GM18507 (cell line): ENCODE results near the gene ACAP3.

Experiments used
- DNase-seq: peaks from one replicate; pipeline ENCODE4 v3.0.0; 2011; ENCODE audit warnings: low read depth; ENCODE audit not compliant: insufficient read length; ENCODE audit errors: extremely low spot score
- FAIRE-seq: peaks from 2 replicates; lab custom pipeline; 2011; peaks lifted over from hg19 to GRCh38; lab: Jason Lieb, UNC

The ACAP3 gene

DNA sequence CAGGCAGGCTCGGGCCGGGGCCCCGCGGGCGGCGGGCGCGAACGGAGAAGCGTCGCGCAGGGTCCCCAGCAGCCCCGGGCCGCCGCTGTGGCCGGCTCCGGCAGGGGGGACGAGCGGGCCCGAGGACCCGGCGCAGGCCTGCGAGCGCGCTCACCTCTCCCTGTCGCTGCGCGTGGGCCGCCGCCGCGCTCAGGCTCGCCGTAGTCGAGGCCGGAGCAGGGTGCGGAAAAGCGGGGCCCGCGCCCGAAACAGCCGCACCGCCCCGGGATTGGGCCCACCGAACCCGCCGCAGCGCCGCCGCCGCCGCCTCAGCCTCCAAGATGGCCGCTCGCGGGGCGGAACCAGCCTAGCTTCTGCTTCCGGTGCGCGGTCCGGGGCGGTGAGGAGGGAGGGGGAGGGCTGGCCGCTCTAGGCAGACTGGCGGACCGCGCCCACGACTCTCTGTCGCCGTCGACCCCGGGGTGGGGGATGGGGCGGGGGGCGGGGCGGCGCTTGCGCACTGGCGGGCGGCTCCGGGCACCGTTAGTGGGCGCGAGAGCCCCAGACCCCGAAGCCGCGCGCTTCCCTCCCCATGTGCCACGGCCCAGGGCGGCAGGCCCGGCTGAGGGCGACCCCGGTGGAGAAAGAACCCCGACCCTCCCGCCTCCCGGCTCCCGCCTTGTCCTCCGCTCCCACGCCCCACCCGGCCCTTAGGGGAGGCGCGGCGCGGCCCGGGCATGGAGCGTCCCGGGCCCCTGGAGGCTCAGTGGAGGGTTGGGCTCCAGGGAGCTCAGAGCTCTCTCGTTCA lies 34.0 kb downstream of the ACAP3 start, which contains the start of gene UBE2J2:
Gene UBE2J2 (minus strand): TSS at position 343 of the 787 bp plus-strand sequence. CDS start 5,862 bp downstream, outside the sequence.
- FAIRE-seq = peak; percentile 88
- peak; percentile 98 for DNase-seq

GRCh38 chr1:1273209-1273511 lies 34.6 kb downstream of the ACAP3 start:
- no peak for DNase-seq
- no peak for FAIRE-seq

DNA sequence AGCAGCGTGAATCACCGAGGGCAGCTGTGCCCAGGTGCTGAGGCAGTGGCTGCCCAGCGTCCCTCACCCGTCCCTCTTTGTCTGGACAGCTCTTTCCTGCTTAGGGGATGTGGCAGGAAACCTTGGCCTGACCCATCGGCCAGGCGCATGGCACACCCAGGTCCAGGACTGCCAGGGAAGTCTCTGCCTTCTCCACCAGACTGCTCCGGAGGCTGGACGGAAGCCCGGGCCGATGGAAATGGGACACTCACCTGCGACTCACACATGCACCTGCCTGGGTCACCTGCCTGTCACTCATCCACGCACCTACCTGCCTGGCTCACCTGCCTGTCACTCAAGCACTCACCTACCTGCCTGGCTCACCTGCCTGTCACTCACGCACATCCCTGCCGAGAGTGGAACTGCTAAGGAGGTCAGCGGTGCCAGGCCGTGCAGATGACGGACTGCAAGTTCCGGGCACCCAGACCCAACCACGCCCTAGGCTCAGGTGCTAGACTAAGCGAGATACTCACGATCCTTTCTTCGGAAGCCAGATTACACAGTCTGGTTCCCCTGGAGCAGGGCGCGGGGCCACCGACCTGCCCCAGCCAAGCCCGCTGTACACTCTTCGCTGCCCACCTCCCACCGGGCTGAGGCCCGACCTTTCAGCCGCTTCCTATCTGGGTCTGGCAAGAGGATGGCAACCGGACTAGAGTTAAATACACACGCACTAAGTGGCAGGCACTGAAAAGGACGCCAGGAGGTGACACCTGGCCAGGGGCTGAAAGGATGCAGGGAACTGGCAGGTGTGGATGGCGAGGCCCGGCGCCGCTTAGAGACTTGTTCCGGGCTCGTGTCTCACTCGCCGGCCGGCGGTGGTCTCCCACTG lies 35.2 kb downstream of the ACAP3 start:
- DNase-seq (no peak), FAIRE-seq (no peak)

GRCh38 chr1:1270813-1271212 lies 36.9 kb downstream of the ACAP3 start:
- no peak for DNase-seq
- FAIRE-seq = no peak

GRCh38 chr1:1268284-1268682 lies 39.4 kb downstream of the ACAP3 start:
- FAIRE-seq (no peak), DNase-seq (no peak)

- FAIRE-seq (no peak), DNase-seq (no peak)
Measured at GRCh38 chr1:1267488-1268283, 40.0 kb downstream of the ACAP3 start.

DNA sequence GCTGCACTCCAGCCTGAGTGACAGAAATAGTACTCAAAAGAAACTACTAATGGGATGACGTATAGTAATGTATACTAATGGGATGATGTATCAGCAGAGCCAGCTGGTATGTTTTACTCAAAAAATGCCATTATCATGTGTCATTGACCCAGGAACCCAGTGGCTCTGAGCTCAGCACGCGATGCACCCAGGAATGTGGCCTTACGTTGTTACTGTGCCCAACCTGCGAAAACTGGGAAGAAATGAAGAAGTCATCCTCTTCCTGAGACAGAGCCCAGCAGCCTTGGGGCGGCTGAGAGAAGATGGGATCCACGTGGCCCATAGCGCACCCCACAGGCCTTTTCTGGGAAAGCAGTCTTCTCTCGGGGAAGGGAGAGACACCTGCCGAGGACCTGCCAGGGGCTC lies 42.9 kb downstream of the ACAP3 start:
- DNase-seq (no peak), FAIRE-seq (no peak)

DNA sequence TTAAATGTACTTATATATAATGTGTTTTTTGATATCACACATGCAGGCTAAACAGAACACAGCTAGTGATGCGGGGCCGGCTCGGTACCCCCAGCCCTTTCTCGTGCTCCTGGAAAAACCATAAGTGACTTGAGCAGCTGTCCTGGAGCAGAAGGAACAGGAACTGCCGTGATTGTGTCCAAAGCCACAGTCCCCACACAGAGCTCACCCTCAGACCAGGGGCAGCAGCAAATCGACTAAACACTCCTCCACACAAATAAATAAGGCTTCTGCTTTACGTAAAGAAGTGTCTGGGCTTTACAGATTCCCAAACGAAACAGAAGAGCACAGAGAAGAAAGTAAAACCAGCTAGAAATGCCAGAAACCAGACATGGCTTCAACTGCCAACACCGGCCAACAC lies 43.7 kb downstream of the ACAP3 start:
- FAIRE-seq (no peak), DNase-seq (no peak)

DNA sequence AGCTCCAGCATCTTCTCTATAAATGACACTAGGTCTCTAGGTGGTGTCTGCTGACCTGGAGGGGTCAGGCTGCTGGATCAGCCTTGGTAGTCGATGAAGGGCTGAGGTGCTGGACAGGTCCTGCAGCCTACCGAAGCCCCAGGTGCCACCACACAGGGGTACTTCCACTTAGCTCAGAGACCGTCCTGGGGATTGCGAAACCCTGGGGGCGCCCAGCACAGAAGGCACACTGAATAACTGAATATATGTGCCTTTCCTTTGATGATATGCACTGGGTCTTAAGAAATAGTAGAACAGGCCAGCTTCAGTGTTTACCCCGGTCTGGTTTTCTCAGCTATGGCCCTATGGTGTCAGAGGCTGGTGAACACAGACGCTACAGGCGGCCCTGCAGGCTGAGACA lies 45.0 kb downstream of the ACAP3 start:
- FAIRE-seq = no peak
- DNase-seq = no peak

DNA sequence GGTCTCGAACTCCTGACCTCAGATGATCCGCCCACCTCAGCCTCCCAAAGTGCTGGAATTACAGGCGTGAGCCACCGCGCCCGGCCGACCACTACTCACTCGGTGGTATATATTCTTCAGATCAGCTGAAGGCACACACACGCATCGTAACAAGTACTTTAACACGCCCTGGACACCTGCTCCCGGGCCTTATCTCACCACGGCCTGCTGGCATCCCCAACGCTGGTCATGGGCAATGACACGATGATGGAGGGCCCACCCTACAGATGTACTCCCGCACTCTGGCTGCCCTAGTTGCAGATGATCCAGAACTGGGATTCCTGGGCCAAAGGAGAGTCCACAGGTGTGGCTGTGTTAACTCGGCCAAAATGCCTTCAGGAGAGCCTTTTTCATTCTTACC lies 45.7 kb downstream of the ACAP3 start:
- FAIRE-seq = no peak
- DNase-seq = no peak

DNA sequence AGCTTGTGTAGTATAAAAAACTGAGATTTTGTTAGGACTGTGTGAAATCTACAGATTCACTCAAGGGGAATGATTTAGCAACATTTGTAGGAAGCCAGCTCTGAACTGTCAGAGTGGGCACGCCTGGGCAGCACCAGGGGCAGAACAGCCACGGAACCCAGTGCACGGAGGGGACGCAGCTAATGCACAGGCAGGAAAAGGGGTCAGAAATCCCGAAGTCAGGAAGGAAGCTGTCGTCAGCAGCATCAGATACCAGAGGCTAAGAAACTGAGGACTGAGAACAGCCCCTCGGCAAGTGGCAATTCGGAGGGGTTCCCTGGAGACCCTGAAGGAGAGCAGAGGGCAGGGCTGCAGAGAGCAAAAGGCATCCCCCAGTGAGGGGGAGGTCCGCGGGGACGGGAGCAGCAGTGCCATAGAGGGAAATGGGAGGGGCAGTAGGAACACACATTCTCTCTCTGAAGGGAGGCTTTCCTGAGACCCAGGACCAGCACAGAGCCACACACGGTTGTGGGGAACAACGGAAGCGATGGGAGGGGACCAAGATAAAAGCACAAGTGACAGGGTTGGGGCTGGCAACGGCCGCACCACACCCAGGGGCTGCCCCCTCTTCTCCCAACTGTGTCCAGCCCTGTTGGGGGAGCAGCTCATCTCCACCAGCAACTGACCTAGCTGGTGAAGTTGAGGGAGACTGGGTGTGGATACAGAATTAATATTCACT lies 46.7 kb downstream of the ACAP3 start:
- no peak for DNase-seq
- no peak for FAIRE-seq

DNA sequence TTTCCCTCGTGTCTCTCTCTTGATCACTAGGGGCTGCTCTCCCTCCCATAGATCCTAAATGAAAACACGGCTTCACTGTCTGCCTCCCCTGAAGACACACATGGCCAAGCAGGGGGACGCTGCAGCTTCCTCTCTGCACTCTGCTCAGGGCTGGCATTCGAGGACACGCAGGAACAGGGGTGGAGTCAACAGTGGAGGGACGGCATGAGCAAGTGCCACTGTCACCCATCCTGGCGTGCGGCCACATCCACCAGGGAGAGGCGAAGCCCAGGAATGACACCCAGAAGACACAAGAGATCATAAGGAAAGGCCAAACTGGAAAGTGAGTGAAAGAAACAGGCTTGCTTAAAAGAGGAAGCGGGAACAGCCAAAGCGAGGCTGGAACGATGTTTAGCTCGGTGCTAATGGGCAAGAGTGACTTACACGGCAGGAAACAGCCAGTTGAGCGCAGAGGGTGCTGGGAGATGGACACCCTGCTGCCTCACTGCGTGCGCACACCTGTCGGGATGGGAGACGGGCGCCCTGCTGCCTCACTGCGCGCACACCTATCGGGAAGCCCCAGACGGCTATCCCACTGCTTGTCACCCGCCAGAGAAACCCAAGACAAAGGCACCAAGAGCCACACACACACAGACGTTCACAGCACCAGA lies 47.7 kb downstream of the ACAP3 start:
- DNase-seq = no peak
- FAIRE-seq = no peak

- no peak for DNase-seq
- FAIRE-seq = no peak
Measured at GRCh38 chr1:1259540-1259939, 48.2 kb downstream of the ACAP3 start.

- FAIRE-seq = no peak
Measured at GRCh38 chr1:1259119-1259488, 48.6 kb downstream of the ACAP3 start.

GRCh38 chr1:1256956-1257871 lies 50.5 kb downstream of the ACAP3 start:
- FAIRE-seq (no peak), DNase-seq (no peak)

More at GRCh38 chr1:1259119-1259488, 48.6 kb downstream of the ACAP3 start:
- DNase-seq = no peak

DNA sequence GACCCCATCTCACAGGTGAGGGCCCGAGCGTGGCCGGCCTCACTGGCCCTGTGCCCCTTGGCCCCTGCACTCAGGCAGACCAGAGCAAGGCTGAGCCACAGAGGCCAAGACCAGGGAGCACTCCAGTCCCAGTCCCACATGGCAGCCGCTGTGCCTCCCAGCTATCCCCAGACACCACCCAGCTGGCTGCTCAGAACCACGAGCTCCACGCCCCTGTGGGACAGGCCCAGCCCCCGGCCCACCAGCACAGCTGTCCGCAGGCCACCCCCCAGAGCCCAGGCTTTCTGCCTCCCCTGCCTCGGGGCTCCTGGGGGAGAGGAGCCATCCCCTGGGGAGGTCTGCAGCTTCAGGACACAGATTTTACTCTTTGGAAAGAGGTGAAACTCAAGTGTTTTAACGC lies 52.1 kb downstream of the ACAP3 start:
- FAIRE-seq (no peak), DNase-seq (no peak)

DNA sequence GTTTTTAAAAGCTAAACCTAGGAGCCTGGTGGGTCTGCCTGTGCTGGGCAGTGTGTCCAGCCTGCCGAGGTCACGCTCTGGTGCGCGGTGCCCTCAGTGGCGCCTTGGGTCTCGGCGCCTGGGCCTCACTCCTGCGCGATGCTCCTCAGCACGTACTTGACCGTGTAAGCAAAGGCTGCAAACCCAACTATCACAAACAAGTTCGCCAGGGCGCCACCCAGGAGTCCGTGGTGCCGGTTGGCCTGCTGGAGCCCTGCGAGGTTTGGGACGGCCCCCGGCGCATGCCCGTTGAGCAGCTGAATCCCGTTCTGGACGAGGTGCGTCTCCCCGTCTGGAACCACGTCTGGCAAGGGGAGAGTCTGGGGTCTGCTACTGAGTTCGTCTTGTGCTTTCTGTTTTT lies 52.7 kb downstream of the ACAP3 start:
- no peak for FAIRE-seq
- no peak for DNase-seq

GRCh38 chr1:1254667-1254998 lies 53.1 kb downstream of the ACAP3 start:
- DNase-seq = no peak
- FAIRE-seq = no peak
